HepG2 (cell line): ENCODE data around the gene NCAM2. TPM values are rescaled to one million over a fixed set of nuclear protein-coding genes. Genes with fewer than 3 reads are reported as not detected.

Experiments used
- ATAC-seq: fragments of 200-7000 bp; cut with Tn5 transposase; 3 replicates; pipeline ENCODE4 v1.9.1; 2020; ENCODE audit warnings: mild to moderate bottlenecking, moderate library complexity
- BruUV-seq: library from RNA; stranded (reverse); fragments of 400-500 nt; replicated peaks from 2 replicates; lab custom pipeline; 2021; lab: Mats Ljungman, UMichigan
- CTCF ChIA-PET: fragments of 300-600 bp; formaldehyde crosslinking; extraction: SDS; loops from one replicate; lab custom pipeline; 2021; ENCODE audit warnings: low total read pairs, inconsistent platforms, low intra/inter-chr PET ratio; lab: Yijun Ruan, JAX
- POLR2A ChIA-PET: fragments of 350-600 bp; sonication (Branson Sonifier 250); formaldehyde crosslinking; loops from one replicate; lab custom pipeline; 2020; ENCODE audit warnings: antibody characterized with exemption, inconsistent platforms; lab: Yijun Ruan, JAX
- DNase-seq: peaks from one replicate; pipeline ENCODE4 v3.0.0-alpha.2; 2015; ENCODE audit warnings: low spot score
- FAIRE-seq: peaks from 3 replicates; lab custom pipeline; 2011; peaks lifted over from hg19 to GRCh38; lab: Jason Lieb, UNC
- H2AFZ ChIP-seq: one replicate; pipeline ENCODE4 v1.6.1; 2011; ENCODE audit warnings: low read length, inconsistent platforms
- H3K27ac ChIP-seq: fragments of 300-600 bp; 3 replicates; pipeline ENCODE4 v1.8.0; 2011; ENCODE audit warnings: mixed run types, mild to moderate bottlenecking, mixed read lengths, low read length, inconsistent platforms; ENCODE audit not compliant: insufficient read depth; ENCODE audit errors: extremely low read length
- H3K27me3 ChIP-seq, 2 experiments: fragments of 200-600 bp in 1 of 2; 2 replicates in 1 of 2; 3 replicates in 1 of 2; pipeline versions ENCODE4 v1.6.0 to v1.8.0; 2011; ENCODE audit warnings: low read length in 2 of 2, mild to moderate bottlenecking in 2 of 2, moderate library complexity in 2 of 2, inconsistent platforms in 1 of 2; ENCODE audit not compliant: insufficient read depth in 2 of 2, control insufficient read depth in 1 of 2
- H3K36me3 ChIP-seq, 2 experiments: fragments of 200-600 bp in 1 of 2; replicated peaks in 1 of 2; 2 replicates in 1 of 2; 3 replicates in 1 of 2; pipeline versions ENCODE4 v1.5.1 to v1.8.0; 2011; ENCODE audit warnings: low read length in 2 of 2, inconsistent platforms in 1 of 2; ENCODE audit not compliant: insufficient read depth in 2 of 2, control insufficient read depth in 1 of 2
- H3K4me1 ChIP-seq: 2 replicates; pipeline ENCODE4 v1.5.1; 2012; ENCODE audit warnings: low read length, inconsistent platforms; ENCODE audit not compliant: insufficient read depth
- H3K4me2 ChIP-seq: 2 replicates; pipeline ENCODE4 v1.6.0; 2011; ENCODE audit warnings: low read depth, low read length, inconsistent platforms
- H3K4me3 ChIP-seq, 3 experiments: fragments of 200-600 bp in 1 of 3; sonication (generic), shearing (Covaris generic) in 1 of 3; replicated peaks in 1 of 3; 2 replicates each; pipeline ENCODE4 v1.5.1; 2011 to 2016; ENCODE audit warnings: low read length in 3 of 3, inconsistent platforms in 2 of 3, low read depth in 2 of 3, mild to moderate bottlenecking in 2 of 3, control low read depth in 1 of 3, mixed read lengths in 1 of 3; ENCODE audit not compliant: insufficient read depth in 1 of 3
- H3K79me2 ChIP-seq: one replicate; pipeline ENCODE4 v1.6.1; 2011; ENCODE audit warnings: low read length, inconsistent platforms; ENCODE audit not compliant: insufficient read depth
- H3K9ac ChIP-seq: 2 replicates; pipeline ENCODE4 v1.6.0; 2011; ENCODE audit warnings: mild to moderate bottlenecking, low read depth, low read length, inconsistent platforms; ENCODE audit not compliant: insufficient read depth
- H3K9me3 ChIP-seq: 2 replicates; pipeline ENCODE4 v1.5.1; 2012; ENCODE audit warnings: mild to moderate bottlenecking, low read length
- H4K20me1 ChIP-seq: 2 replicates; pipeline ENCODE4 v1.6.0; 2011; ENCODE audit warnings: inconsistent platforms, mild to moderate bottlenecking, low read length, moderate library complexity; ENCODE audit not compliant: insufficient read depth
- REXO4 ChIP-seq: sonication (generic); formaldehyde crosslinking; IDR thresholded peaks from 2 replicates; pipeline ENCODE4 v1.8.0; 2022; ENCODE audit warnings: missing genetic modification reagents, mild to moderate bottlenecking, borderline replicate concordance
- WGBS: methylation state at CpG from one replicate; pipeline ENCODE4 v1.1.6; 2017; ENCODE audit warnings: low lambda C conversion rate; 5-methylcytosine and 5-hydroxymethylcytosine counted together
- in situ Hi-C: cut with HindIII; loops from 2 replicates; pipeline ENCODE4 v1.10.0; 2017; ENCODE audit warnings: low pct_unique_long_range_greater_than_20kb; ENCODE audit not compliant: extremely low pct_ligation_motif_present
- intact Hi-C: fragments of 100-400 bp; cut with micrococcal nuclease; formaldehyde crosslinking; loops from one replicate; pipeline ENCODE4 v1.10.0; 2022; ENCODE audit not compliant: unreplicated experiment
- polyA plus RNA-seq, 8 experiments: library from polyadenylated mRNA; depleted of rRNA in 3 of 8; stranded (reverse) in 7 of 8; unstranded in 1 of 8; fragments of >200 nt; fragmentation: Illumina TruSeq in 4 of 8; extraction: Trizol in 4 of 8; gene quantifications; 2 replicates each; pipeline versions ENCODE4 v1.2.1 to v1.2.3, GENCODE V29; 2011 to 2016; ENCODE audit warnings: low read depth in 4 of 8, missing spikeins in 1 of 8, mixed read lengths in 1 of 8; ENCODE audit not compliant: insufficient read depth in 1 of 8
- total RNA-seq, 5 experiments: library from RNA; depleted of rRNA; stranded (reverse); fragments of >200 nt; fragmentation: Illumina TruSeq; extraction: Trizol; gene quantifications; 2 replicates each; pipeline ENCODE4 v1.2.3, GENCODE V29; 2016; ENCODE audit warnings: low read depth in 1 of 5

The NCAM2 gene
- total and polyA plus RNA-seq, 2 of the 13 experiments (the other 11 are each of a cell fraction or from before 2014, with no cell fraction given) = not detected

- TF ChIP-seq REXO4 (CRISPR knock-in tag) = no peak
- WGBS = 0% methylated on average over 2 of the region's 2 CpGs
- H4K20me1 ChIP-seq = no peaks in the 10 kb centered on the region
- no peak for FAIRE-seq
- no peak overlapping the region for H3K4me3 ChIP-seq
- no peaks in the 10 kb centered on the region for H3K27me3 ChIP-seq
- BruUV-seq = no TSS peak
- no peak overlapping the region for H3K4me2 ChIP-seq
- H3K79me2 ChIP-seq = no peaks in the 10 kb centered on the region
- ChIA-PET POLR2A (no interaction called here), CTCF (no interaction called here)
- no peak overlapping the region for H3K9ac ChIP-seq
- peaks cover 90% of the 10 kb centered on the region for H3K9me3 ChIP-seq
- no peaks in the 10 kb centered on the region for H3K36me3 ChIP-seq
- no peak overlapping the region for H2AFZ ChIP-seq
- intact Hi-C loops = loop anchor here (5.0 kb wide), 1 partner anchor 737 kb away; no protein-coding TSS in a partner anchor
- in situ Hi-C loops = no loop called here
- ATAC-seq = no peak
- DNase-seq = no peak
- H3K4me1 ChIP-seq = no peaks in the 10 kb centered on the region
- H3K27ac ChIP-seq = no peak overlapping the region
These were observed 561.3 kb downstream of the NCAM2 start for GRCh38 chr21:21559285-21560045.
